ENCODE data around the gene ZCCHC24.
"Not testable (repeated sequence)": the region's sequence is repeated elsewhere in the genome, so short reads cannot be mapped to it uniquely, and the experiment has no call there.

ZCCHC24 gene

GRCh38 chr10:79472449-79472848, 27.0 kb upstream of the ZCCHC24 start:
- DNase-seq: no peak

GRCh38 chr10:79471776-79472175, 26.4 kb upstream of the ZCCHC24 start:
- DNase-seq: no peak

GRCh38 chr10:79470096-79470495, 24.7 kb upstream of the ZCCHC24 start:
- DNase-seq: no peak

DNA sequence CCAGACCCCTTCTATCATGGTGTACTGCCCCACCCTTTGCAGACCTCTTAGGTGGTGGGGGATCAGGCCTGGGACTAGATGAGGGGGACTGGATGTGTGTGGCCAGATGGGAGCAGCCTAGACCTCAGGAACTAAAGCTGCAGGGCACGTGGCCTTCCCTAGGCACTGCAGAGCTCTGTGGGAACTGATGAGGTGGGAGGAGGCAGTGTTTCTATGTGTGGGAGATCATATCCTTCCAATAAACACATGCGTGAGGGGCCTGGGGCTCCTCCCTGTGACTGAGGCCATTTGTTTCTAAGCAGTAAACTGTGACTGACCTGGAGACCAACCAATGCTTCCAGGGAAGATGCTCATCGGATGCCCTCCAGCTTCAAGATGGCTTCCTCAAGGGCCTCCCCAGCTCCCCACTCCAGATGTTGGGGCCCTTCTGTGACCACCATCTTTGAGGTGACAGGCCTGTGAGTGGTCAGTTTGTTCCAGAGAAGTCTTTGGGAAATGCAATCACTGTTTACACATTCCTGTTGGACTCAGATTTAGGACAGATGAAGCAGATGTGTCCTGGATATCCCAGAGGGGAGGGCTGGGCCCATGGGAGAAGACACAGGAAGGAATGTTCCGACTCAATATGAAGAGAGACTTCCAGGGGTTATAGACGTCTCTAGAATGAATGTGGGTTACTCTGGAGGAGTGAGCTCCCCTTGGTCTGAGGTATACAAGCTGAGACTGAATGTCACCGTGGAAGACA, 23.6 kb upstream of the ZCCHC24 start:
- DNase-seq: no peak

DNA sequence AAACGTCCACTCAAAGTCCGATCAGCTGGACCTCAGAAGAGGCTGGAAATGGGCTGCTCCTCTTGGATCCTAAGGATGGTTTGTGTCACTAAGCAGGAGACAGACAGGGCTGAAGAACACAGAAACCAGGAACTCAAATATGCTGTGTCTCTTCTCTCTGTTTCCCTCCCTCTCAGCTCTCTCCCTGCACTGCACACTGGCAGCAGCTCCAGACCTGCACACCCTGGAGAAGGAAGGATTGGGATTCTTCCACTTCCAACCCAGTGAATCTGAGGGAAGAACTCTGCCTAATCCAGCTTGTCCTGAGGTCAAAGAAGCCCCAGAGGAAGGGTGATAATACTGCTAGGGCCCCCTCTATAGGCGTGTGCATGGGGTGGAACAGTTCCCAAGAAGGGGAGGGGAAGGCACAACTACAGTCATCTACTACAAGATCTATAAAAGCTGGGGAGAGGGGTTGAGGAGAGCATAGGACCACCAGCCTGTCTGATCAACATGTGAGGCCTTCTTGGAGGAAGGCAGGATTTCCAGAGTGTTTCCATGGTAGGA, 22.7 kb upstream of the ZCCHC24 start:
- DNase-seq: no peak

DNA sequence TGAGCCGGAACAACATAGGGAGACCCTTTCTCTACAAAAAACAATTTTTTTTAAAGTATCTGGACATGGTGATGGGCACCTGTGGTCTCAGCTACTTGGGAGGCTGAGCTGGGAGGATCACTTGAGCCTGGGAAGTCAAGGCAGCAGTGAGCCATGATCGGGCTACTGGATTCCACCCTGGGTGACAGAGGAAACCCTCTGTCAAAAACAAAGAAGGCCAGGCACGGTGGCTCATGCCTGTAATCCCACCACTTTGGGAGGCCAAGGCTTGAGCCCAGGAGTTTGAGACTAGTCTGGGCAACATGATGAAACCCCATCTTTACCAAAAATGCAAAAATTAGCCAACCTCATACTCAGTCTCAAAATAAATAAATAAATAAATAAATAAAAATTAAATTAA, 19.9 kb upstream of the ZCCHC24 start:
- DNase-seq: no peak

- no peak for DNase-seq
Observed at GRCh38 chr10:79463578-79464496, 18.4 kb upstream of the ZCCHC24 start.

DNA sequence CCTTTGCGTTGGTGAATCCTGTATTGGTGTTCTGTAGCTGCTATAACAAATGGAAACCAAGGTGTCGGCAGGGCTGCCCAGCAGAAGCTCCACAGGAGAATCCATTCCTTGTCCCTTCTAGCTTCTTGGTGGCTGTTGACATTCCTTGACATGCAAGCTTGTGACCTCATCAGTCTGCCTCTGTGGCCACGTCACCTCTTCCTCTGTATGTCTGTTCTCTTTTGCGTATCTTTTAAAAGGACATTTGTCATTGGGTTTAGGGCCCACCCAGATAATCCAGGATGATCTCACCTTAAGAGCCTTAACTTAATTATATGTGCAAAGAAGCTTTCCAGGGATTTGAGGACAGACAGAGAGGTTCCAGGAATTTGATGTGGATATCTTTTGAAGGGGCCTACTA, 15.3 kb upstream of the ZCCHC24 start:
- no peak for DNase-seq

DNA sequence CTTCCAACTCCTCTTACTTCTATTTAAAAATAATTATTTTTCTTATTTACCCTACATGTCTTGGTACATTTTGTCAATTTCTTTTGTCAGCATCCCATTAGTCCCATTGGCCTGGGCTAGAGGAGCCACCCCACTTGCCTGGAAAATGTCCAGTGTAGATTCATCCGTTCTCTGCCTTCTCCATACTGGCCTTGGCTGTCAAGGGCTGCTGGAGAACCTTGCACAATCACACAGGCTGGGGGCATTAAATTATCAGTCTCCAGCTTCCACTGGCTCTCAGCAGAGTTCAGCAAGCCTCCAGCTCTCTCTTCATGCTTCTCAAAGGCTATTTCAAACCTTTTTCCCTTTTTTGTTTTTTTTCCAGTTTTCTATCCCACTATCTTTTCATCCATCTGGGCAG, 13.8 kb upstream of the ZCCHC24 start:
- DNase-seq: no peak

DNA sequence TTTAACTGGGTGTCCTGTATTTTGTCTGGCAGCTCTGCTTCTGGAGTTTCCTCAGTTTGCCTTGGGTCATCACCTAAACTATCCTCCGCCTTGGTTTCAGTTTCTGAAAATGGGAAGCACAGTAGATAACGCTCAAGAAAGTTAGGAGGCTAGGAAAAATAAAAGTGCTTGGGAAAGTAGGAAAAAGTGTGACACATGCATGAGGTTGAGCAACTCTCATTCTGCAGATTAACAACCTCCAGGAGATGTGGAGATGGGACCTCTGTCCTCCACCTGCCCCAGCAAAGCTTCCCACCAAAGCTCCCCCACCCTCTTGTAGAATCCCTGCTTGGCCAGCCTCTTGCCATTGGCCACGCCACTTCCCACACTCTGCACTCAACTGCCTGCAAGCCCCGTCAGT, 13.1 kb upstream of the ZCCHC24 start:
- DNase-seq: no peak

DNA sequence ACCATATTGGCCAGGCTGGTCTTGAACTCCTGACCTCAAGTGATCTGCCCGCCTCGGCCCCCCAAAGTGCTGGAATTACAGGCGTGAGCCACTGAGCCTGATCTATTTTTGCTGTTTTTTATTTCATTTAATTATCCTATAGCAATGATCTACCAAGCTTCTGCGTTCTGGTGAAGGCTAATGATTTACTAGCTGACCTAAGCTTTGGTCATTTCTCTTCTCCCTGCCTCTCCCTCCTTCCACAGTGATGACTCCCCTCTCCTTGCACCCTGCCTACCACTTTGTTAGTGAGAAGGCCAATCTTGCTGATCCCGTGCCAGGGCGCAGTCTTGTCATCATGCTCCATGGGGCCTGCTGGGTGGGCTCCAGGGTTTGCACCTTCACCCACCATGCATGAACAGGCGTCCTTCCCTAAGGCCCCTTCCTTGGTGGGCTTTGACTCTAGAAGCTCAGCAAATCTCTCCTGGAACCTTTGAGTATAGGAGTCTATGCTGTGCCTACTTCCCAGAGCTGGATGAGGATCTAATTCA, 11.9 kb upstream of the ZCCHC24 start:
- DNase-seq: no peak

DNA sequence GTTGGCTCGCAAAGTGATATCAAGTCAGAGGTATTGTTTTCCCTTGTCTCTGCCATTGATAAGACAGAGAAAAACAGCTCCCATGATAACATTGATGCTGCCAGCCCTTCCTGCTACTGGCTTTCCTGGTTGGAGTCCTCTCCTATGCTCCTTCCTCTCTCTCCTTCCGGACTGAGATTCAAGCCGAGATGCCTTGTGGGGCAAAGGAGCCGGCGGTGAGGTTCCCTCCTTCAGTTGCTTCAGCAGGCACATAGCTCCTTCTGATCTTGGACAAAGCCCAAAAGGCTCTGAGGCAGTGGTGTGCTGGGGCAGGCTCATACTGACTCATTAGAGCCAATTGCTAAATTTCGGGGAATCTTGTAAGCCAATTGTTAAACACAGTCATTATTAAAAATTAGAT, 8.8 kb upstream of the ZCCHC24 start:
- DNase-seq: no peak

GRCh38 chr10:79453392-79453791, 8.0 kb upstream of the ZCCHC24 start:
- no peak for DNase-seq

DNA sequence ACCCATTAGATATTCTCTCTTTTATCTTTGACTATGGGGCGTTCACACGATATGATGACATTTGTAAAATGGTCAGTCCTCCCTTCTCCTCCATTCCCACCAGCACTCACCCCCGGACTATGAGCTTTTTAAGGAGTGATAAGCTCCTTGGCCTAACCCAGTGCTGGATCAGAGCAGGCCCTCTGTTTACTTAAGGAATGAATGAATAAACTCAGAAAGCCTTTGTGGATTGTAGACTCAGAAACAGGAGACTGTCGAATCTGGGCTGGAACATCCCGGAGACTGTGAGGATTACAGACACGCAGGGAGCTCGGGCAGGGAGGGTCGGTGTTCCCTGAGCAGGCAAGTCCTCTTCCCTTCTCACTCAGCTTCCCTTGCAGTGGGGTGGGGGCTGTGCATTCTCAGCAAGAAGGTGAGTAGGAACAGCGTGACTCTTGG, 6.8 kb upstream of the ZCCHC24 start:
- DNase-seq: no peak

- DNase-seq: no peak
Observed at GRCh38 chr10:79451046-79451699, 5.7 kb upstream of the ZCCHC24 start.

- DNase-seq: no peak
Observed at GRCh38 chr10:79449181-79450146, 4.0 kb upstream of the ZCCHC24 start.

DNA sequence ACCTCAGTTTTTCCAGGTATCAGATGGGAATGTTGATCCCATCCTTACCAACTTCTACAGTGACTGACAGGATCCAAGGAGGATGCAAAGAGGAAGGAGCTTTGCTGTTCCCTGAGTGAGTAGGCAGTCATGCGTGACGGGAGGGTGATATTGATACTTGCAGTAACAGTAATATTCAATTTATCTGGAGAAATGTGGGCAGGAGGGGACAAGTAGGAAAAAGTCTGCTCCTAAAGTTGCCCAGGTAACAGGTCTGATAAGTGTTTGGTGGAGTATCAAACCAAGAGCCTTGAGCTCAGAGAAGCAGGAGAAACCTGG, 3.3 kb upstream of the ZCCHC24 start:
- no peak for DNase-seq

GRCh38 chr10:79447911-79448731, 2.7 kb upstream of the ZCCHC24 start:
- DNase-seq: no peak

GRCh38 chr10:79447249-79447648, 1.8 kb upstream of the ZCCHC24 start:
- not testable (repeated sequence) for DNase-seq

- DNase-seq: no peak
Observed at GRCh38 chr10:79446758-79447084, 1.3 kb upstream of the ZCCHC24 start.

Data from cortex of kidney (tissue), 1 donor.